NOMO-1 (cell line): Measurements from ENCODE around the gene CX3CR1.

Source experiments
- DNase-seq, 2 experiments: peaks; one replicate each; lab custom pipeline; 2025; ENCODE audit not compliant: unreplicated experiment in 2 of 2; lab: John Stamatoyannopoulos, UW

CX3CR1 gene

GRCh38 chr3:39292961-39293360 lies 13.1 kb upstream of the CX3CR1 start:
- no peak for DNase-seq

- DNase-seq, result peak; percentile 34 to 54
These were observed 12.1 kb upstream of the CX3CR1 start for GRCh38 chr3:39291903-39292329.

- DNase-seq, result no peak
These were observed 10.4 kb upstream of the CX3CR1 start for GRCh38 chr3:39290255-39290654.

- DNase-seq, result no peak
These were observed 9.3 kb upstream of the CX3CR1 start for GRCh38 chr3:39289107-39289506.

GRCh38 chr3:39288300-39288808 lies 8.5 kb upstream of the CX3CR1 start:
- peak; percentile 85 to 88 for DNase-seq

GRCh38 chr3:39287216-39288164 lies 7.7 kb upstream of the CX3CR1 start:
- DNase-seq, result no peak

GRCh38 chr3:39286771-39287170 lies 6.9 kb upstream of the CX3CR1 start:
- DNase-seq, result no peak

GRCh38 chr3:39285332-39285731 lies 5.5 kb upstream of the CX3CR1 start:
- peak in 1 of 2 experiments; percentile 39 for DNase-seq

- DNase-seq, result peak; percentile 52
These were observed 4.6 kb upstream of the CX3CR1 start for GRCh38 chr3:39284457-39284881.

GRCh38 chr3:39282057-39282456 lies 2.2 kb upstream of the CX3CR1 start:
- no peak for DNase-seq

GRCh38 chr3:39281533-39281932 lies 1.7 kb upstream of the CX3CR1 start:
- DNase-seq, result peak in 1 of 2 experiments; percentile 15

GRCh38 chr3:39280571-39280970 lies 735 bp upstream of the CX3CR1 start:
- no peak for DNase-seq

DNA sequence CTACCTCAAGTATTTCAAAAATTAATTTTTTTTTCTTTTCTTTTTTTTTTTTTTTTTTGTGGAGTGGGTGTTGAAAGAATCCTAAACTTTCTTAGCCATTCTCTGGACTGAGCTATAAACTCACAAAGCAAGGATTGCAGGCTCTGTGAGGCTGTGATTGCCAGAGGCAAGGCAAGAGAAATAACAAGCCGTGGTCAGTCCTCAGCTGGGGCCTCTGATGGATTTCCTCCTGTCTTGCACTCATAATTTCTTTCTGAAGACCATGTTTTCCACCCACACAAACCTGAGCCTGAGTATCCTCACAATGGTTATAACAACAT lies 1.3 kb downstream of the CX3CR1 start:
- DNase-seq, result no peak

- DNase-seq, result no peak
These were observed 1.8 kb downstream of the CX3CR1 start for GRCh38 chr3:39277893-39278615.

DNA sequence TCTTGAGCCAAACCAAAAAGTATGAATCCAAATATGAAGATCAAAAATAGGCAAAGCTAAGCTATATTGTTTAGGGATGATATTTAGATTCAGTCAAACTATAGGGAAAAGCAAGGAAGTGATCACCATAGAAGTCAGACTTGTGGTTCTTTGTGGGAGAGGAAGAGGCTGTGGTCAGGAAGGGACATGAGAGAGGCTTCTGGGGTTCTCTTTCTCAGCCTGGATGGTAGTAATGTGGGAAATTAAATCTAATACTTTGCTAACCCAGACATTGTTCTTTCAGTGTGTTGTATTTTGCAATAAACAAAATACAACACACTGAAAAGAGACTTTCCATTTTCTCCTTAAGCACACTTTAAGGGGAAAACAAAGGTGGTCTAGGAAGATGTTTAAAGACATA lies 3.1 kb downstream of the CX3CR1 start:
- DNase-seq, result no peak

DNA sequence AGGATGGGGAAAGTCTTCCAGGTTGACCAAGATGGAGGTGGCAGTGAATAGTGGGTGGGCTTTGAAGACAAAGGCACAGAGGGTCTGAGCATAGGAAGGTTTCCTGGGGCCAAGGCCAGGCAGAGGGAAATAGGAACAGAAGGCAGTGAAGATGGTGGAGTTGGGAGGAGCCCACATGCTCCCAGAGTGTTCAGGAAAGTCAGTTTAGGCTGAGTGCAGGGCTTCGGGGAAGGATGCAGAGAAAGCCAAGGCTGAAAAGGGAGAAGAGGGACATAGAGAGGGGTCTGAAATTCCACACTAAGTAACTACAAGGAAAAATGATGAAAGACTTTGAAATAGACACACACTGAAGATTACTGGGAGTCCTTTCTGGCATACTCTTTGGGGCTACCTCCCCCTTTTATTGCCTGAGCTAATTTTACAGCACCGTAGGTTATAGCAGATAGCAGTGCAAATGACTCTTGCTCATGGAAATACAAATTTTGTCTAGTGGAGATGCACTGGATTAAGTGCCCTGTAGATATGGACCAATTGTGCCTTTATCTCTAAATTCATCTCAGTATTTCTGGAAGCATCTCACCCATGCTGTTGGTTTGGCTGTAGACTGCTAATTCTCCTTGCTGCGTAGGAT lies 3.8 kb downstream of the CX3CR1 start:
- DNase-seq, result no peak

DNA sequence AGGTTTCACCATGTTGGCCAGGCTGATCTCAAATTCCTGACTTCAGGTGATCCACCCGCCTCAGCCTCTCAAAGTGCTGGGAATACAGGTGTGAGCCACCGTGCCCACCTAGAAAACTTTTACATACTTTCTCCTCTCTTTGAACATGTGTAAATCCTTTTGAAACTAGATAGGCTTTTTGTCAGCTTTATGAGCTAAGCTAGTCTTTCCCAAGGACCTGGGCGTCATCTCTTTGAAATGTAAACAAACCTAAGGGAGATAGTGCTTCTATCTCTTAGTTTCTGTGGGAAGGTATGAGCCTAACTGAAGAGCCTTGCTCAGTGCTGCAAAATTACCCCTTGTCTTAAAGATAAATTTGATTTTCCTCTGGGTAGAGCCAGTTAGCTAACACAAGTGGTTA lies 4.8 kb downstream of the CX3CR1 start:
- DNase-seq, result no peak

DNA sequence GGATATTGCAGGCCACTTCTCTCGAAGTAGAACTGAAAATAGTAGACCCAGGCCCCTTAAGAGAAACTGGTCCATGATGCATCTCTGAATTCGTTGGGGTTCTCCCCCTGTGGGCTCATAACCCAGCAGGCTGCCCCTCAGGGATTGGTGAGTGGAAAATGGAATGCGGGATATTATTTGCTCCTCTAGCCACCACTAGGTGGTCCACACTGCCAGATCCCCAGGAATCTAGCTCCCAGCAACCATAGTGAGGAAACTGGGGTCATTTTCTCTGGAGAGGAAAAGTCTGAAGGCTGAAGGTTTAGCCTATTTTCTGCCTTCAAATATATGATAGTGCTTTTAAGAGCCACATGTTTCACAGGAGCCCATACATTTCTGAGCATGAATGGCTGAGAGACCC lies 6.7 kb downstream of the CX3CR1 start:
- DNase-seq, result no peak

DNA sequence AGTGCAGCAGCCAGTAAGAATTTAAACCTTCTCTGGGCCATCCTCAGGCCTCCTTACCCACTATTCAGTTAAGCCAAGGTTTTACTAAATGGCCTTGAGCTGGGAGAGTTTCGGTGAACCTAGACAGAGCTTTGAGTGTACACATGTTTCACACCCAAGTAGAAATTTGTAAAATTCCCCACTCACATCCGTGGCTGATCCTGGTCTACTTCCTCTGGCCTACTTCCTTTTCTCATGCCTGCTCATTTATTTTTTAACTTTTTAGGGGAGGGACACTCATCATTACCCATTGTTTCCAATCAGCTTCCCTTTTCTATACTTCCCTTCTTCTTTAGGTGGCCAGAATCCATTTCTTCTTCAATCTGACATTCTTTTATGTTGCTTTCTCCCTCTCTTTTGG lies 7.6 kb downstream of the CX3CR1 start:
- peak; percentile 48 to 73 for DNase-seq

DNA sequence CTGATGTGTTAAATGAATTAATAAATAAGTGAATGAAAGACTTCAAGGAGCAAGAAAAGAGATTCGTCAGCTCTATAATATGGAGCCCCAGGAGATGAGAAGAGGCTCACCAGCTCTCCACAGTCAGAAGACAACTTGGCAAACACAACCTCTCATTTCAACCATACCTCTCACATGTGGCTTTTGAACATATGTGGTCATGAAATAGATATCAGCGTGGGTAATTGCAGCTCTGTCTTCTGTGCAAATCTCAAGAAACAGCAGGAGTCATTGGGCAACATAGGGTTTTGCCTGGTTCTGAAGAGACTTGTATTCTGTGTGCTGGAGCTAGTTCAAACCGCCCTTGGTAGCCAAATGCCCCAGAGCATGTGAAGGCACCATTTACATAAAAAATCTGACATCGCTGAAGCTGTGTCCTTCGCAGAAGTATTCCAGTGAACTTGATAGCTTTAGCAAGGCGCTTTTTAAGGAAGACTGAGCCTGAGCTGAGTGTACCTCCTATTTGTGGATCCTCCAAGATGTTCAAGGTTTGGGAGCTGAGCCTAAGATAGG lies 8.4 kb downstream of the CX3CR1 start:
- DNase-seq, result no peak

GRCh38 chr3:39269528-39269927 lies 10.3 kb downstream of the CX3CR1 start:
- no peak for DNase-seq
